HepG2 (cell line): ENCODE results near the gene AMDHD1. TPM values are rescaled to one million over a fixed set of nuclear protein-coding genes. Genes with fewer than 3 reads are reported as not detected.
A peak's percentile ranks its signal among the peaks of the same experiment; 100 is the strongest.

Experiments used
- HES4 ChIP-seq: sonication (generic); formaldehyde crosslinking; IDR thresholded peaks from 2 replicates; pipeline ENCODE4 v1.9.0; 2021; ENCODE audit warnings: mild to moderate bottlenecking, missing genetic modification reagents, borderline replicate concordance
- IRF1 ChIP-seq: sonication (generic); formaldehyde crosslinking; IDR thresholded peaks from 2 replicates; pipeline ENCODE4 v1.4.0; 2020; ENCODE audit warnings: low read depth, mild to moderate bottlenecking, missing genetic modification reagents
- IRF2 ChIP-seq: IDR thresholded peaks from 2 replicates; pipeline ENCODE4 v1.6.1; 2018; ENCODE audit warnings: missing genetic modification reagents, missing compliant biosample characterization
- JUN ChIP-seq: sonication (generic); formaldehyde crosslinking; IDR thresholded peaks from 2 replicates; pipeline ENCODE4 v1.4.0; 2020; ENCODE audit warnings: mild to moderate bottlenecking, missing genetic modification reagents
- MATR3 ChIP-seq: sonication (generic); formaldehyde crosslinking; IDR thresholded peaks from 2 replicates; pipeline ENCODE4 v1.4.0; 2020; ENCODE audit warnings: missing genetic modification reagents
- MTA1 ChIP-seq: sonication (generic); formaldehyde crosslinking; IDR thresholded peaks from 2 replicates; pipeline ENCODE4 v1.4.0; 2020; ENCODE audit warnings: missing genetic modification reagents, mild to moderate bottlenecking, borderline replicate concordance
- NONO ChIP-seq, 2 experiments: fragments of 450-650 bp in 1 of 2; sonication (generic) in 1 of 2; formaldehyde crosslinking in 1 of 2; IDR thresholded peaks in 1 of 2; conservative IDR thresholded peaks in 1 of 2; 2 replicates each; pipeline versions ENCODE4 v1.6.1 to v1.8.0; 2017 to 2022; ENCODE audit warnings: mild to moderate bottlenecking in 1 of 2, missing genetic modification reagents in 1 of 2, moderate library complexity in 1 of 2
- PRDM4 ChIP-seq: sonication (generic); formaldehyde crosslinking; IDR thresholded peaks from 2 replicates; pipeline ENCODE4 v1.9.0; 2021; ENCODE audit warnings: missing genetic modification reagents, borderline replicate concordance
- REST ChIP-seq, 2 experiments: IDR thresholded peaks; 2 replicates each; pipeline ENCODE4 v1.6.1; 2011 to 2012; ENCODE audit warnings: low read length in 2 of 2, borderline replicate concordance in 1 of 2, low read depth in 1 of 2, mild to moderate bottlenecking in 1 of 2, moderate library complexity in 1 of 2
- RXRA ChIP-seq: sonication (generic); formaldehyde crosslinking; IDR thresholded peaks from 2 replicates; pipeline ENCODE4 v1.5.1; 2020; ENCODE audit warnings: missing genetic modification reagents
- SMC3 ChIP-seq: IDR thresholded peaks from 2 replicates; pipeline ENCODE4 v1.6.1; 2011; ENCODE audit warnings: low read length, improper control_type of control experiment
- SP2 ChIP-seq: sonication (generic); formaldehyde crosslinking; IDR thresholded peaks from 2 replicates; pipeline ENCODE4 v1.5.1; 2020; ENCODE audit warnings: mild to moderate bottlenecking, missing genetic modification reagents
- ZBTB43 ChIP-seq: sonication (generic); formaldehyde crosslinking; conservative IDR thresholded peaks from 2 replicates; pipeline ENCODE4 v1.4.0; 2020; ENCODE audit warnings: missing genetic modification reagents
- ZC3H4 ChIP-seq: sonication (generic); formaldehyde crosslinking; IDR thresholded peaks from 2 replicates; pipeline ENCODE4 v1.4.0; 2020; ENCODE audit warnings: missing genetic modification reagents, borderline replicate concordance
- ZFP1 ChIP-seq: IDR thresholded peaks from 2 replicates; pipeline ENCODE4 v1.6.1; 2016
- ZIK1 ChIP-seq: sonication (generic); formaldehyde crosslinking; IDR thresholded peaks from 2 replicates; pipeline ENCODE4 v1.5.0; 2020; ENCODE audit warnings: mild to moderate bottlenecking, low read depth, missing genetic modification reagents, borderline replicate concordance
- ZMYM3 ChIP-seq: sonication (generic); formaldehyde crosslinking; IDR thresholded peaks from 2 replicates; pipeline ENCODE4 v1.5.1; 2020; ENCODE audit warnings: mild to moderate bottlenecking, missing genetic modification reagents
- ZNF160 ChIP-seq: sonication (generic); formaldehyde crosslinking; IDR thresholded peaks from 2 replicates; pipeline ENCODE4 v1.8.0; 2022; ENCODE audit warnings: mild to moderate bottlenecking, inconsistent platforms, missing genetic modification reagents
- ZNF3 ChIP-seq: IDR thresholded peaks from 2 replicates; pipeline ENCODE4 v1.7.0; 2017; ENCODE audit warnings: inconsistent platforms
- ZNF619 ChIP-seq: sonication (generic); formaldehyde crosslinking; IDR thresholded peaks from 2 replicates; pipeline ENCODE4 v1.4.0; 2020; ENCODE audit warnings: mild to moderate bottlenecking, missing genetic modification reagents
- ZNF672 ChIP-seq: sonication (generic); formaldehyde crosslinking; IDR thresholded peaks from 2 replicates; pipeline ENCODE4 v1.8.1; 2022; ENCODE audit warnings: missing genetic modification reagents
- ZNF879 ChIP-seq: sonication (generic); formaldehyde crosslinking; IDR thresholded peaks from 2 replicates; pipeline ENCODE4 v1.8.1; 2023; ENCODE audit warnings: missing genetic modification reagents
- ZSCAN22 ChIP-seq: sonication (generic); formaldehyde crosslinking; IDR thresholded peaks from 2 replicates; pipeline ENCODE4 v1.4.0; 2020; ENCODE audit warnings: mild to moderate bottlenecking, missing genetic modification reagents
- polyA plus RNA-seq, 8 experiments: library from polyadenylated mRNA; depleted of rRNA in 3 of 8; stranded (reverse) in 7 of 8; unstranded in 1 of 8; fragments of >200 nt; fragmentation: Illumina TruSeq in 4 of 8; extraction: Trizol in 4 of 8; gene quantifications; 2 replicates each; pipeline versions ENCODE4 v1.2.1 to v1.2.3, GENCODE V29; 2011 to 2016; ENCODE audit warnings: low read depth in 4 of 8, missing spikeins in 1 of 8, mixed read lengths in 1 of 8; ENCODE audit not compliant: insufficient read depth in 1 of 8
- total RNA-seq, 5 experiments: library from RNA; depleted of rRNA; stranded (reverse); fragments of >200 nt; fragmentation: Illumina TruSeq; extraction: Trizol; gene quantifications; 2 replicates each; pipeline ENCODE4 v1.2.3, GENCODE V29; 2016; ENCODE audit warnings: low read depth in 1 of 5

Gene AMDHD1
- total and polyA plus RNA-seq, 2 of the 13 experiments (the other 11 are each of a cell fraction or from before 2014, with no cell fraction given) = 6.5 to 29.6 TPM

DNA sequence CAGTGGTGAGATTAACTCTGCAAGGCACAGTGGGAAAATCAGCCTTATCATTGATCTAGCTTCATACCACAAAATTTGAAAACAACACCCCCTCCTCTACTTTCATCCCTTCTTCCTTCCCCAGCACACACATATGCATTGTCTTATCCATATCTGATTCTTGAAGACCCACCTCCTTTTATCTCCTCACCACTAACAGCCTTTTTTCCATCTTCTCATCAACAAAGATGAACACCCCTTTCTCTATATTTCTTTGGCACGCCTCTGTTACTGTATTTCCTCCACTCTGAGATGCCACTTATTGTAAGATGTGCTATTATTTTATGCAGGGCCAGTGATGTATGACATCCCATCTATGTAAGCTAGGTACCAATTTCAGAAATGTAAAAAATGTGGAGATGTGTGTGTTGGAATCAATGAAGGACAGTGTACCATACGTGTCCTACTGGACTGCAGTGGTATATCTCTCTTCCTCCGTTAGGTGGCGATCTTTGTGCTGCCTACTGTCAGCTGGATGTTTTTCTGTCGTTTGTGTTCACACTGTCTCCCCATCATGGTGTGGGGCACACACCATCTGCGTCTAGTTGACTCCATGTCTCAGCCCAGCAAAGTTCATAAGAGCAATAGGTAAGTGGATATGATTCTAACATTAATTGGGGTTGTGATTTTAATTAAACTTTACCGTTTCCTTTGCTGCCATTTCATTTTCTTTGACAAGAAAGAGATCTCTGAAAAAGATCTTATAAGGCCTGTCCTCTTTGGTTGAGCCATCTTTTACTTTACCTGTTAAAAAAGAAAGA lies 24.7 kb upstream of the AMDHD1 start (continued):
- no peak for TF ChIP-seq ZIK1 (CRISPR knock-in tag)
- no peak for TF ChIP-seq ZMYM3
- TF ChIP-seq SP2 = no peak
- TF ChIP-seq ZNF619 = no peak
- no peak for TF ChIP-seq JUN (CRISPR knock-in tag)
- no peak for TF ChIP-seq HES4 (CRISPR knock-in tag)
- no peak for TF ChIP-seq ZNF879 (CRISPR knock-in tag)
- no peak for TF ChIP-seq REST (IDR thresholded peaks at IDR 0.05; ENCODE audit: borderline replicate concordance in 1 of 2, low read depth in 1 of 2, low read length in 2 of 2)
- TF ChIP-seq IRF2 (CRISPR knock-in tag) = peak; percentile 55; the same call in 1 of the 2 replicates
- TF ChIP-seq IRF1 (CRISPR knock-in tag) = no peak
- no peak for TF ChIP-seq ZC3H4
- TF ChIP-seq PRDM4 (CRISPR knock-in tag) = no peak
- TF ChIP-seq ZNF160 (CRISPR knock-in tag) = no peak
- TF ChIP-seq ZFP1 = no peak
- no peak for TF ChIP-seq ZSCAN22
- no peak for TF ChIP-seq RXRA (CRISPR knock-in tag)
- TF ChIP-seq ZNF672 (CRISPR knock-in tag) = no peak
- no peak for TF ChIP-seq NONO (IDR thresholded peaks at IDR 0.05)
- TF ChIP-seq NONO (CRISPR knock-in tag; conservative IDR thresholded peaks at IDR 0.05) = 0 out of 2 replicates have a peak, but pooled peaks have one; percentile 36
- TF ChIP-seq ZNF3 (CRISPR knock-in tag) = no peak
- TF ChIP-seq MATR3 (CRISPR knock-in tag) = no peak
- TF ChIP-seq SMC3 = peak; percentile 98
- no peak for TF ChIP-seq ZBTB43
- TF ChIP-seq MTA1 (CRISPR knock-in tag) = no peak
